CD4-positive, alpha-beta memory T cell (primary cell): ENCODE results near the gene CBX8. TPM values are rescaled to one million over a fixed set of nuclear protein-coding genes. Genes with fewer than 3 reads are reported as not detected.

Experiments used
- CTCF ChIA-PET: fragments of 350-600 bp; sonication (Branson Sonifier 250); formaldehyde crosslinking; loops from one replicate; lab custom pipeline; 2021; ENCODE audit warnings: inconsistent platforms; ENCODE audit not compliant: partially characterized antibody; lab: Charles Lee
- POLR2A ChIA-PET: fragments of 350-600 bp; sonication (Branson Sonifier 250); formaldehyde crosslinking; loops from one replicate; lab custom pipeline; 2021; ENCODE audit not compliant: partially characterized antibody; lab: Charles Lee
- DNase-seq, 5 donors: peaks; one replicate each; pipeline versions ENCODE4 v3.0.0 to v3.0.0-alpha.2; 2020 to 2022; ENCODE audit warnings: mixed read lengths in 1 of 5
- H3K27ac ChIP-seq: one replicate; pipeline ENCODE4 v1.7.0; 2013; ENCODE audit warnings: low read depth, low read length
- H3K27me3 ChIP-seq: 2 replicates; pipeline ENCODE4 v1.7.0; 2013; ENCODE audit warnings: mild to moderate bottlenecking, low read length, moderate library complexity; ENCODE audit not compliant: insufficient read depth
- H3K36me3 ChIP-seq: 2 replicates; pipeline ENCODE4 v1.7.0; 2013; ENCODE audit warnings: mild to moderate bottlenecking, low read length, moderate library complexity; ENCODE audit not compliant: insufficient read depth
- H3K4me1 ChIP-seq: 2 replicates; pipeline ENCODE4 v1.7.0; 2013; ENCODE audit warnings: mild to moderate bottlenecking, low read length, moderate library complexity; ENCODE audit not compliant: insufficient read depth
- H3K4me3 ChIP-seq, 2 donors: one replicate each; pipeline ENCODE4 v1.7.0; 2013; ENCODE audit warnings: low read length in 2 of 2, mild to moderate bottlenecking in 1 of 2
- H3K9me3 ChIP-seq, 2 donors: one replicate each; pipeline ENCODE4 v1.7.0; 2013; ENCODE audit warnings: low read length in 2 of 2, control low read depth in 1 of 2; ENCODE audit not compliant: control insufficient read depth in 1 of 2
- H3K27ac Mint-ChIP-seq, 7 donors: one replicate each; pipeline ENCODE4 v1.8.0; 2020 to 2021; ENCODE audit warnings: mixed read lengths in 7 of 7, mild to moderate bottlenecking in 6 of 7, inconsistent platforms in 3 of 7, moderate library complexity in 3 of 7
- H3K27me3 Mint-ChIP-seq, 2 donors: one replicate each; pipeline ENCODE4 v1.8.0; 2020 to 2021; ENCODE audit warnings: mixed read lengths in 2 of 2
- H3K36me3 Mint-ChIP-seq, 2 donors: one replicate each; pipeline ENCODE4 v1.8.0; 2020 to 2021; ENCODE audit warnings: mixed read lengths in 2 of 2, inconsistent platforms in 1 of 2, mild to moderate bottlenecking in 1 of 2
- H3K4me1 Mint-ChIP-seq, 4 donors: one replicate each; pipeline ENCODE4 v1.8.0; 2020 to 2021; ENCODE audit warnings: mixed read lengths in 4 of 4, mild to moderate bottlenecking in 1 of 4
- H3K4me3 Mint-ChIP-seq, 8 donors: one replicate each; pipeline ENCODE4 v1.8.0; 2020 to 2021; ENCODE audit warnings: mixed read lengths in 8 of 8, mild to moderate bottlenecking in 7 of 8, moderate library complexity in 6 of 8, inconsistent platforms in 3 of 8
- H3K9me3 Mint-ChIP-seq, 8 donors: one replicate each; pipeline ENCODE4 v1.8.0; 2020 to 2021; ENCODE audit warnings: mixed read lengths in 8 of 8, mild to moderate bottlenecking in 5 of 8, inconsistent platforms in 3 of 8, moderate library complexity in 1 of 8
- intact Hi-C: fragments of 100-400 bp; cut with micrococcal nuclease; formaldehyde crosslinking; loops from one replicate; pipeline ENCODE4 v1.15.1; 2023
- polyA plus RNA-seq, 2 donors: library from polyadenylated mRNA; unstranded; fragments of 300-500 nt; fragmentation: Illumina TruSeq; gene quantifications; one replicate each; pipeline ENCODE4 v1.2.3, GENCODE V29; 2021
- total RNA-seq, 2 experiments: library from RNA; stranded (reverse); gene quantifications; one replicate each; pipeline ENCODE4 v1.2.3, GENCODE V29; 2021

CBX8 gene
- total and polyA plus RNA-seq, 4 experiments from 2014 or later, result 0.29 to 4.1 (median 1.6) TPM

DNA sequence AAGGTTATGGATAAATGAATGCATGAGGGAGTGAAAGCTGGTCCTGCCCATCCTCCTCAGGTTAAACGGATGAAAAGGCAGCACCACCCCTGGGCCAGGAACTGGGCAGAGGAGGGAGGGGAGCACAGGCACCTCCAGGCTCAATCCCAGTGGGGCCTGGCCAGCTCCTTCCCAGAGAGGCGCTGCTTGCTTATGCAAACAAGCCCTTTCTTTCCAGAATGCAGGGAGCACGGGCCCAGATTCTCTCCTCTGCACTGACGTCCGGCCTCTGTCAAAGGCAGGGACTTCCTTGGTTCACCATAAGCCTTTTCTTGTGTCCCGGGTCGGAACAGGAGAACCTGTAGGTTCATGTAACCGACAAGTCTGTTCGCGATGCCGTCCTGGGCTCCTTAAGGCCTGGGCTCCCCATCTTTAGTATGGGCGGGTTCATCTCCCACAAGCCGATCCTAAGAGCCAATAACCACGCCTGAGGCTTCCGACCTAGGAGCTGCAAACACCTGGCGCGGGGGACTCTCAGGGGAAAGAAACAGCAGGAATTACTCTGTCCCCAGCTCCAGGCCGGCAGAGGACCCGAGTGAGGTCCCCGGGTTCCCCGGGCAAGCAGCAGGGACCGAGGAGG lies 49.9 kb downstream of the CBX8 start:
- H3K27me3 Mint-ChIP-seq, result peaks cover 23 to 38% of the 10 kb centered on the region in 2 donors

DNA sequence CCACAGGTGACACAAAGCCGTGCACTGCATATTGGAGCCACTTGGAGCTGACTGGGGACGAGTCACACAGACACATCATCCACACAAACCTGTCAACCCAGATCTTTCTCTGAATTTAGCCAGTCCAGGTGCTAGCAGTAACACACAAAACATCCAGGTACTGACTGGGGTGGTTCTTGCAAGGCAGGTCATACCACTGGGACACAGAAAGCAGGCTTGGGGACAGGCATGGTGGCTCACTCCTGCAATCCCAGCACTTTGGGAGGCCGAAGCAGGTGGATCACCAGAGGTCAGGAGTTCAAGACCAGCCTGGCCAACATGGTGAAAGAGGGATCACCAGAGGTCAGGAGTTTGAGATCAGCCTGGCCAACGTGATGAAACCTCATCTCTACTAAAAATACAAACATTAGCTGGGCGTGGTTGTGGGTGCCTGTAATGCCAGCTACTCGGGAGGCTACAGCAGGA lies 51.2 kb downstream of the CBX8 start:
- H3K27ac ChIP-seq, result no peak overlapping the region
- H3K4me1 Mint-ChIP-seq, result peaks cover 7 to 27% (median 12%) of the 10 kb centered on the region in 4 donors
- CTCF ChIA-PET, result interaction anchor here (0.6 to 3.1 kb wide), 20 partner anchors 9 to 253 kb away, joined by 3 to 18 read pairs (median 5); partner anchors contain the start of genes CBX4 and CBX8
- H3K4me3 Mint-ChIP-seq, result peak overlapping the region in 7 of 8 donors; percentile 32 to 74 (median 66)
- no peaks in the 10 kb centered on the region for H3K36me3 Mint-ChIP-seq
- peaks cover 0 to 2% (median 0%) of the 10 kb centered on the region in 8 donors for H3K9me3 Mint-ChIP-seq
- no peaks in the 10 kb centered on the region for H3K36me3 ChIP-seq
- H3K4me1 ChIP-seq, result peaks cover 26% of the 10 kb centered on the region
- H3K27ac Mint-ChIP-seq, result peak overlapping the region in 2 of 7 donors; percentile 84 to 85
- H3K4me3 ChIP-seq, result no peak overlapping the region
- POLR2A ChIA-PET, result interaction anchor here (0.7 to 1.2 kb wide), 2 partner anchors 59 to 66 kb away, joined by 3 read pairs; no protein-coding TSS in a partner anchor
- no peaks in the 10 kb centered on the region for H3K9me3 ChIP-seq
- peaks cover 16% of the 10 kb centered on the region for H3K27me3 ChIP-seq
- intact Hi-C loops, result loop anchor here (1.0 to 10.0 kb wide), 2 partner anchors 69 to 246 kb away; no protein-coding TSS in a partner anchor
- peak in 1 of 5 donors; percentile 23 for DNase-seq
- peaks cover 17 to 27% of the 10 kb centered on the region in 2 donors for H3K27me3 Mint-ChIP-seq

More for the DNA sequence above, 49.9 kb downstream of the CBX8 start:
- peak overlapping the region in 6 of 8 donors; percentile 23 to 64 (median 36) for H3K4me3 Mint-ChIP-seq
- no peaks in the 10 kb centered on the region for H3K36me3 Mint-ChIP-seq
- H3K27ac Mint-ChIP-seq, result peak overlapping the region in 1 of 7 donors; percentile 36
- Histone ChIP-seq H3K4me1 (peaks cover 25% of the 10 kb centered on the region), H3K36me3 (no peaks in the 10 kb centered on the region), H3K27me3 (peaks cover 16% of the 10 kb centered on the region), H3K9me3 (no peaks in the 10 kb centered on the region), H3K4me3 (no peak overlapping the region), H3K27ac (no peak overlapping the region)
- intact Hi-C loops, result loop anchor here (1.0 to 10.0 kb wide), 2 partner anchors 68 to 244 kb away; no protein-coding TSS in a partner anchor
- H3K4me1 Mint-ChIP-seq, result peaks cover 7 to 27% (median 12%) of the 10 kb centered on the region in 4 donors
- ChIA-PET POLR2A (interaction anchor here (1.1 to 1.2 kb wide), 2 partner anchors 65 to 93 kb away, joined by 3 read pairs; no protein-coding TSS in a partner anchor), CTCF (interaction anchor here (1.2 to 3.1 kb wide), 3 partner anchors 27 to 248 kb away, joined by 3 to 18 read pairs (median 13); no protein-coding TSS in a partner anchor)
- H3K9me3 Mint-ChIP-seq, result peaks cover 0 to 2% (median 0%) of the 10 kb centered on the region in 8 donors
- DNase-seq, result no peak

DNA sequence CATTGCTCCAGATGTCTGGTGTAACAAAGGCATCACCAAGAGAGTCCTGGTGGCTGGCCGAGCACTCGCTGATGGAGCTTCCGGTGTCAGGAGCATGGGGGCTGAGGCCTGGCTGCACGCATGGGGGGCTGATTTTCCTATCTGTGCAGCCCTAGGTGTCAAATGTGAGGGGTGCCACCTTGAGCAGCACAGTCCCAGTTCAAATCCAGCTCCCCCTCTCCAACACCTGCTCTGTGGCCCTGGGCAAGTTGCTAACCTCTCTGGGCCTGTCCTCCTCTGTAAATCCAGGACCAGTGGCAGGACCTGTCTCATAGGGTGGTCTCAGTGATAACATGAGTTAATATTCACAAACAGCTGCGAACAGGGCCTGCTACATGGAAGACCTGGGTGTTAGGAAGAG lies 53.3 kb downstream of the CBX8 start:
- H3K27me3 ChIP-seq, result peaks cover 19% of the 10 kb centered on the region
- H3K4me1 Mint-ChIP-seq, result peaks cover 7 to 27% (median 12%) of the 10 kb centered on the region in 4 donors
- H3K27me3 Mint-ChIP-seq, result peaks cover 30 to 37% of the 10 kb centered on the region in 2 donors
- no peaks in the 10 kb centered on the region for H3K36me3 Mint-ChIP-seq
- no peak overlapping the region for H3K27ac ChIP-seq
- H3K27ac Mint-ChIP-seq, result no peak overlapping the region
- no peak for DNase-seq
- H3K4me3 ChIP-seq, result no peak overlapping the region
- ChIA-PET POLR2A (interaction anchor here (0.7 kb wide), 1 partner anchor 1317 kb away, joined by 7 read pairs; no protein-coding TSS in a partner anchor), CTCF (interaction anchor here (1.3 to 3.1 kb wide), 5 partner anchors 11 to 244 kb away, joined by 3 to 11 read pairs (median 6); no protein-coding TSS in a partner anchor)
- H3K4me1 ChIP-seq, result peaks cover 26% of the 10 kb centered on the region
- intact Hi-C loops, result loop anchor here (10.0 kb wide), 1 partner anchor 71 kb away; no protein-coding TSS in a partner anchor
- H3K9me3 Mint-ChIP-seq, result peaks cover 0 to 2% (median 0%) of the 10 kb centered on the region in 8 donors
- H3K36me3 ChIP-seq, result no peaks in the 10 kb centered on the region
- H3K9me3 ChIP-seq, result no peaks in the 10 kb centered on the region
- no peak overlapping the region for H3K4me3 Mint-ChIP-seq

DNA sequence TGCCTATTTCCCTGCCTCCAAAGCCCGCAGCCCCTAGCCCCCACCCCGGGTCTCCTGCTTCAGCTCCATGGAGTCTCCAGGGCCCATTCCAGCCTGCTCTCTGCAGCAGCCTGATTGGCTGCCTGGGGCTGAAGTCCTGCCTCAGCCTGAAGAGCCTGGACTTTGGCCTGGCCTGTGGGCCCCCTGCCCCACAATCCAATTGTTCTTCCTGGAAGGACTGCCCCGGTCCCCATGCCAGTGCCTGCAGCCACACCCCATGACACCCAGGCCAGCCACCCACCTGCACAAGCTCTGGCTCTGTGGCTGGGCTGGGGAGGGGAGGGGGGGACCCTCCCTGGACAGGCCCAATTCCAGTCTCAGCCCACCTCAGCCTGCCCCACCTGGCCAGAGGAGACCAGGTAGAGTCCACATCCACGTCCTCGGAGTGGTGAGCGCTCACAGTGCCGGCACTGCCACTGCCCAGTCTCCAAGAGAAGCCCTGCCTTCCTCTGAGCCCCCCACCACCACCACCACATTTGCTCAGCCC lies 53.9 kb downstream of the CBX8 start:
- Mint-ChIP-seq H3K9me3 (peaks cover 0 to 2% (median 0%) of the 10 kb centered on the region in 8 donors), H3K4me1 (peaks cover 7 to 27% (median 12%) of the 10 kb centered on the region in 4 donors), H3K36me3 (no peaks in the 10 kb centered on the region), H3K4me3 (no peak overlapping the region), H3K27ac (no peak overlapping the region), H3K27me3 (peaks cover 30 to 37% of the 10 kb centered on the region in 2 donors)
- no peak overlapping the region for H3K27ac ChIP-seq
- peaks cover 26% of the 10 kb centered on the region for H3K4me1 ChIP-seq
- no peaks in the 10 kb centered on the region for H3K9me3 ChIP-seq
- ChIA-PET CTCF (interaction anchor here (1.2 to 3.1 kb wide), 6 partner anchors 10 to 245 kb away, joined by 3 to 11 read pairs (median 5); no protein-coding TSS in a partner anchor), POLR2A (no interaction called here)
- no peak overlapping the region for H3K4me3 ChIP-seq
- no peaks in the 10 kb centered on the region for H3K36me3 ChIP-seq
- intact Hi-C loops, result loop anchor here (1.0 to 10.0 kb wide), 2 partner anchors 72 to 248 kb away; no protein-coding TSS in a partner anchor
- DNase-seq, result no peak
- H3K27me3 ChIP-seq, result peaks cover 17% of the 10 kb centered on the region

DNA sequence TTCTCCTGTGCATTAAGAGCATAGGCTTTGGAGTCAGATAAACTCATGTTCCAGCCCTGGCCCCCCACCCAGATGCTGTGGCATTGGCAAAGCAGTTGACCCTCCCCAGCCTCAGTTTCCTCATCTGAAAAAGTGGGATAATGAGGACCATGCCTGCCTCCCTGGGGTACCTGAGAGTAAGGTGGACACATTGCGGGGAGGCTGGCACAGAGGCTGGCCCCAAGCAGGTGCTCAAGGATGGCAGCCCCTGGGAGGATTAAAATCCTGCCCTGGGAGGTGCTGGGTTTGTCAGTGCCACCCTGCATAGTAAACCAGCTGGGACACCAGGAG lies 54.3 kb downstream of the CBX8 start:
- H3K4me3 ChIP-seq, result no peak overlapping the region
- CTCF ChIA-PET, result interaction anchor here (0.6 to 3.1 kb wide), 9 partner anchors 10 to 251 kb away, joined by 3 to 12 read pairs (median 5); no protein-coding TSS in a partner anchor
- H3K4me1 Mint-ChIP-seq, result peaks cover 4 to 23% (median 10%) of the 10 kb centered on the region in 4 donors
- H3K36me3 Mint-ChIP-seq, result no peaks in the 10 kb centered on the region
- H3K4me3 Mint-ChIP-seq, result no peak overlapping the region
- H3K27ac ChIP-seq, result no peak overlapping the region
- H3K27ac Mint-ChIP-seq, result peak overlapping the region in 1 of 7 donors; percentile 13
- intact Hi-C loops, result loop anchor here (1.0 to 10.0 kb wide), 2 partner anchors 72 to 249 kb away; no protein-coding TSS in a partner anchor
- peaks cover 26 to 36% of the 10 kb centered on the region in 2 donors for H3K27me3 Mint-ChIP-seq
- no peaks in the 10 kb centered on the region for H3K9me3 Mint-ChIP-seq
- H3K36me3 ChIP-seq, result no peaks in the 10 kb centered on the region
- peaks cover 22% of the 10 kb centered on the region for H3K4me1 ChIP-seq
- H3K27me3 ChIP-seq, result peaks cover 17% of the 10 kb centered on the region
- POLR2A ChIA-PET, result interaction anchor here (0.9 kb wide), 1 partner anchor 92 kb away, joined by 3 read pairs; no protein-coding TSS in a partner anchor
- DNase-seq, result no peak
- no peaks in the 10 kb centered on the region for H3K9me3 ChIP-seq
